Measurements from ENCODE around the gene MCAM.

- TF ChIP-seq CTCF (conservative IDR thresholded peaks at IDR 0.05 in 1 of 2, IDR thresholded peaks at IDR 0.05 in 1 of 2; ENCODE audit: low read depth in 1 of 2, low read length in 2 of 2), result no peak
- TF ChIP-seq EZH2 (IDR thresholded peaks at IDR 0.05; ENCODE audit: low read length, missing control alignments), result no peak
These were observed 25.6 kb upstream of the MCAM start for GRCh38 chr11:119342362-119343130.
